ENCODE data around the gene IGFL1.
"Not testable (repeated sequence)": the region's sequence is repeated elsewhere in the genome, so short reads cannot be mapped to it uniquely, and the experiment has no call there.

Gene IGFL1

DNA sequence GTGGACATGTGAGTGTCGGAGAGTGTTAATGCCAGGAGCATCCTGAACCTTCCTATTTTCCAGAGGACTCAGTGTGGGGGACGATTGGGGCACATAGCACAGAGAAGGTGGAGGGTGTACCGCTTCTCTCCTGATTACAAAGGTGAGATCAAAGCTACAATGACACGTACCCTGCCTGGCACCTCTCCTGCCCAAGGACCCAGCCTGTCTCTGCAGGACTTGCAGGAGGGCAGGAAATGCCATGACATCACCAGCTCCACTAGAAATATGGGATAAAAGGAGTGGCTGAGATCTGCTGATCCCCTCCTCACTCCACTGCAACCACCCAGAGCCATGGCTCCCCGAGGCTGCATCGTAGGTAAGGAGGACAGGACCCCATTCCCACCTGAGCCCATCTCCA is at the start of gene IGFL1:
Gene IGFL1 (plus strand): TSS at position 301 of the 400 bp plus-strand sequence. CDS start 33 bp downstream, at position 334.
- no peak for DNase-seq

DNA sequence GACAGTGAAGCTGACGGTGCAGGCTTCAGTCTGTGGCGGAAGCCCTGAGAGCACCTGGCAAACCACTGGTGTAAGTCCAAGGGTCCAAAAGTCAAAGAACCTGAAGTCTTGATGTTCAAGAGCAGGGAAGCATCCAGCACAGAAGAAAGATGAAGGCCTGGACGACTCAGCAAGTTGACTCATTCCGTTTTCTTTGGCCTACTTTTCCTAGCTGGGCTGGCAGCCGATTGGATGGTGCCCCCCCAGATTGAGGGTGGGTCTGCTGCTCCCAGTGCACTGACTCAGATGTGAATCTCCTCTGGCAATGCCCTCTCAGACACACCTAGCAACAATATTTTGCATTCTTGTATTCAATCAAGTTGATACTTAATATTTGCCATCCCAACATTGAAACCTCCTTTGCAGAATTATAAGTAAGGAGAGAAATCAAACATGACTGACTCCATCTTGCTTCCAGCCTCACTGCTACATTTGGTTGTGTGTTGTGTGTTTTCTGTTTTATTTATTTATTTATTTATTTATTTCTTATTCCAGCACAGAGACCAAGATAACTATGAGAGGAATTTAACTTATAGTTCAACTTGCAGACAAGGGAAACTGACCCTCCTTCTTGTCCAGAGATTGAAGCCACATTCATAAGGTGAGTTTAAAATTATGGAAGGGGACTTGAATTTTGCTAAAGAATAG is 48.7 kb upstream of the IGFL1 start:
- no peak for DNase-seq

DNA sequence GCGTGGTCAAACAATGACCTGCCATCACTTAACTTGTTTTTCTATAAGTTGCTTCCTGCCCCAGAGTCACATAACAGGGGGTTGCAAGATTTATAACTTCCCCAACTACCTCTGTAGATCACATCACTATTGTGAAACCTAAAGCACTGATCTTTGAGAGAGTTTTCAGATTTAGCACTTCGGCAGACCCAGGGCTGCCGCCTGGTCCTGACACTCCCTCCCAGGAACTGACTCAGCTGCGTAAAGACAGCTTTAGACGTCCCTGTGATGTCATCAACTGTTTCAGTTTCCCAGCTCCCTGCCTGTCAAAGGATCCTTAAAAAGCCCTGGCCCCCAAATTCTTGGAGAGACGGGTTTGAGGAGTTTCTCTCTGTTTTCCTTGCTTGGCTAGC is 48.2 kb upstream of the IGFL1 start:
- no peak for DNase-seq

DNA sequence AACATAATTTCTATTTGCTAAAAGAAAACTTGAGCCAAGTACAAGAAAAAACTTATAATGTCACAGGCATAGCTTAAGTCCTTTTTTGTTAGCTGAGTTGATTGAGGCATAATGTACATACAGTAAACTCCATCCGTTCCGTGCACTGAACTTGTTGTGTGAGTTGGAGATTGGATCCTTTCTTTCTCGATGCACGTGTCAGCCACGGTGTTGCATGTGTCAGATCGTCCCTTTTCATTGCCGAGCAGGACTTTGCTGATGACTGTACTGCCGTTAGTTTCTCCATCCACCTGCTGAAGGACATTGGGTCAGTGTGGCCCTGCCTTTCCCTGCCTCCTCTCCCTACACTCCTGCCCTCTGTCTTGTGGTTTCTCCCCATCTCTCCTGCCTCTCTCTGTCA is 47.1 kb upstream of the IGFL1 start:
- no peak for DNase-seq

DNA sequence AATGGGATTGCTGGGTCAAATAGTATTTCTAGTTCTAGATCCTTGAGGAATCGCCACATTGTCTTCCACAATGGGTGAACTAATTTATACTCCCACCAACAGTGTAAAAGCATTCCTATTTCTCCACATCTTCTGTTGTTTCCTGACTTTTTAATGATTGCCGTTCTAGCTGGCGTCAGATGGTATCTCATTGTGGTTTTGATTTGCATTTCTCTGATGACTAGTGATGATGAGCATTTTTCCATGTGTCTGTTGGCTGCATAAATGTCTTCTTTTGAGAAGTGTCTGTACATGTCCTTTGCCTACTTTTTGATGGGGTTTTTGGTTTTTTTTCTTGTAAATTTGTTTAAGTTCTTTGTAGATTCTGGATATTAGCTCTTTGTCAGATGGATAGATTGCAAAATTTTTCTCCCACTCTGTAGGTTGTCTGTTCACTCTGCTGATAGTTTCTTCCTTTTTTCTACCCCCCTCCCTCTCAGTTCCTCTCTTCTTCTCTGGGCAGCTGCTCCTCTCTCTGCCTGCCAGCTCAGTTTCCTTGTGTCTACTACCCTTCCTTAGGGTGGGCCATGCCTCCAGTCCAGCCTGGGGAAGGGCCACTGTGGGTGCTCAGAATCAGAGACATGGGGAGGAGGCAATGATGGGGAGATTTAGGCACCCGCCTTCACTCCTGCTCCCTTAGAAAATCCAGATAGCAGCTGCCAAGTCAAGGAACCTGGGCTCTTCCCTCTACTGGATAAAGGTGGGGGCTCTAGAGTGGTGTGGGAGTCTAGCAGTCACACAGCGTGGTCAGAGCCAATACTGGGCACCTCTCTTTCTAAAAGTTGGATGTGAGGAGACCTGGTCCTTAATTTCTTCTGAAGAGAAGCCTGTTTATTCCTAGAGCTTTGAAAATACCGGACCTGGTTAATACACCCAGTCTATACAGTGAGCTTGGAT is 44.5 kb upstream of the IGFL1 start:
- not testable (repeated sequence) for DNase-seq

DNA sequence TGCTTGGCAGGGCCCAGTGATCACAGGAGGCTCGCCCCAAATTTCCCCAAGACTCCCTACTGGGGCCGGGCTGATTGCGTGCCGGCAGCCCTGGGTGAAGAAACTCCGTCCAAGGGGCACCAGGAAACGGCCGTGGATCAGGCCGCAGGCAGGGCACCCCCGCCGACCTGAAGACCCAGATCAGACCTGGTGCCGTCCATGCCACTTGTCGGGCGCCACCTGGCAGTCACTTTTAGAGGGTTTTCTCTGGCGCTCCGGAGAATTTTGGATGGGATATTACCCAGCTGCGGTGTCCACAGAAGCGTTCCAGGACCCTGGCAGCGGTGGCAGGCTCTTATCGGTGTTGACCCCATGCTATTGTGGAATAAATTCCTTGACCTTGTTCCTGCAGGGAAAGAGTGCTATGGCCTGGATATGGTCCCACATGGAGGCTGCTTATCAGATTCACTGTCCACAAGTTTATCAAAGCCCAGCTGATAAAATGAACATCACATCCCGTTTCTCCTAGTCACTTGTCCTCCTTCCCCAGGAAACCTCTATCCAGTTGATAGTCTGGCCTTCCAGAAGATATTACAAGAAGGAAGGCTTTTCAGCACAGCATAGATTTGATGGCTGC is 43.3 kb upstream of the IGFL1 start:
- no peak for DNase-seq

DNA sequence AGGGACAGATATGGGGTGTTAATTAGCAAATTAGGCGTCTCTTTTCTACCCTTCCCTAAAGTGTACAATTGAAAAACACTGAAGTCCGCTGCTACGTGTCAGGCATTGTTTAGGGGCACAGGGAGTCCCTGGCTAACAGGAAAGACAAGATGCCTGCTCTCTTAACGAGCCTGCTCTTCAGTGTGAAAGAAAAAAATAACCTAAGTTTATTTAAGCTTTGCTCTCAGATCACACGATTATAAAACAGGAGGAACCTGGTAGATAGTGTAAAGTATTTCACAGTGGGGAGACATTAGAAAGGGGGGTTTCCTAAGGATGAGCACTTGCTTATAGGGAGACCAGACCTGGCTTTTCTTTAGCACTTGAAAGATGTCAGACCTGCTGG is 42.8 kb upstream of the IGFL1 start:
- DNase-seq, result no peak

DNA sequence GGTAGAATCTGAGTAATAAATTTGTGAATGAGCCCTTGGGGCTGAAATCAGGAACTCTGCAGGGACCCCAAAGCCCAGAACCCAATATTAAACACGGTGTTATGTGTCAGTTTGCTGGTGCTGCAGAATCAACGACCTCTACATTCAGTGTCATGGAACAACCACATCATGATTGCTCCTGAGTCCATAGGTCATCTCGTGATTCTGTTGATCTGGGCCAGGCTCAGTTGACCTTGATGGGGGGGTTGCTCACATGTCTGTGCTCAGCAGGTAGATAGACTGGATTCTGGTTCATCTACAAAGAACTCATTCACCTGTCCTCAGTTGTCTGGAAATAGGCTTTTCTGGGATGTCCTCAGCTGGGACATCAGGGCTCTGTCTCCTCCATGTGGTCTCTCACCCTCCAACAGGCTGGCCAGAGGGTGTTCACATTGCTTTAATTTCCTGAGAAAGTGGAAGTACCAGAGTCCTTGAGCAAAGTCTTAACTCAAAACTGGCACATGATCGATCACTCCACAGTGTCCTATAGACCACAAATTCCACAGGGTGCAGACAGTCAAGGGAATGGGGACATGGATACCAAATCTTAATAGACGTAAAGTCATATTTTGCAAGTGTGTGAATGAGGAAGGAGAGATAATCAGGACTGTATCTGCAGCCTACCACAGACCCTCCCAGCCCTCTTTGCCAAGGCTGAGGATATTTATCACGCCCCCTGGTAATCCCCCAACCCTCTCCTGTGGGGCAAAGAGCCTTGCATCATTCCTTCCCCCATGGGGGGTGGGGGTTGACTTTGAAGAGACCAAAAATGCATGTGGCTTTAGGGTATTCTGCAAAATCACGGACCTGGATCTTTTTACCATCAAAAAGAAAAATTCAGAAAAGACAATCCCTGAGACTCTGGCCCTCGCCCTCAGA is 39.3 kb upstream of the IGFL1 start:
- no peak for DNase-seq

DNA sequence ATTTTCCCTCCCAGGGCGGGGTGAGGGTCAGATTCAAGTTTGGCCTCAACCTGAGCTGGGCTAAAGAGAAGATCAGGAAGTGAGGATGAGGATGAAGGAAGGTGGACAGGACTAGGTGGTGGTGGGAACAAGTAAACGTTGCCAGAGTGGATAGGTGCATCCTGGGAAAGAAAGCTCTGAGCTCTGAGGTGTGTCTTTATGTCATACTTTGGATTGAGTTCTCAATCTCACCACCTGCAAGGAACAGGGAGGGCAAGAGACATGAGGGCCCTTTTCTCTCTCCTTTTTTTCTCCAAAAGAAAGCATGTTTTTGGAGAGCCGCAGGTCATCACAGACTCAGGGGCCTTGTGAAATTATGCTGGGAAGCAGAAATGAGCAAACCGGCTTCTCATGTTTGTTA is 38.2 kb upstream of the IGFL1 start:
- DNase-seq, result no peak

DNA sequence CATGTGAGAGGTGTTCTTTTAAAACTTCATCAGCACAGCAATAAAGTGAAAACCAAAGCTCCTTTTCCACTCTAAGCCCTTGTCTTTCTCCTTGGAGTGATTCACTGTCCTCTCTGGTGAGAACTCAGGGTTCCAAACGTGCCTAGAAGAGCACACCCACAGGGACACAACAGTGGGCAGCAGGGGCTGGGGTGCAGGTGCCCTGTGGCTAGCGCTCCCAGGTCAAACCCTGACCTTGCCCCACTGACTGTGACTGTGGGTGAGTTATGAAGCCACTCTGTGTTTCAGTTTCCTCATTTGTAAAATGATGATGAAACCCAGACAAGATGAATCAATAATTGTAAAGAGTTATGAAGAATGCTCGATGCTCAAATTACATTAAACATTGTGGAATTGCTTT is 37.6 kb upstream of the IGFL1 start:
- DNase-seq, result no peak

DNA sequence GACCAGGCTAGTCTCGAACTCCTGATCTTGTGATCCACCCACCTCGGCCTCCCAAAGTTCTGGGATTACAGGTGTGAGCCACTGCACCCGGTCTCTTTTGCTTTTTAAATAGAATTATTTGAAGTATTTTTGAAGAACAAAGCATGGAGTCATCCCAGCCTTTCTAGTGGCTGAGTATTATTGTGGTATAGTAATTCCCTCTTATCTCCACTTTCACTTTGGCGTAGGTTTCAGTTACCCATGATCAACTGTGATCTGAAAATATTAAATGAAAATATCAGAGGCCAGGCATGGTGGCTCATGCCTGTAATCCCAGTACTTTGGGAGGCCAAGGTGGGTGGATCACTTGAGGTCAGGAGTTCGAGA is 36.9 kb upstream of the IGFL1 start:
- DNase-seq, result not testable (repeated sequence)

DNA sequence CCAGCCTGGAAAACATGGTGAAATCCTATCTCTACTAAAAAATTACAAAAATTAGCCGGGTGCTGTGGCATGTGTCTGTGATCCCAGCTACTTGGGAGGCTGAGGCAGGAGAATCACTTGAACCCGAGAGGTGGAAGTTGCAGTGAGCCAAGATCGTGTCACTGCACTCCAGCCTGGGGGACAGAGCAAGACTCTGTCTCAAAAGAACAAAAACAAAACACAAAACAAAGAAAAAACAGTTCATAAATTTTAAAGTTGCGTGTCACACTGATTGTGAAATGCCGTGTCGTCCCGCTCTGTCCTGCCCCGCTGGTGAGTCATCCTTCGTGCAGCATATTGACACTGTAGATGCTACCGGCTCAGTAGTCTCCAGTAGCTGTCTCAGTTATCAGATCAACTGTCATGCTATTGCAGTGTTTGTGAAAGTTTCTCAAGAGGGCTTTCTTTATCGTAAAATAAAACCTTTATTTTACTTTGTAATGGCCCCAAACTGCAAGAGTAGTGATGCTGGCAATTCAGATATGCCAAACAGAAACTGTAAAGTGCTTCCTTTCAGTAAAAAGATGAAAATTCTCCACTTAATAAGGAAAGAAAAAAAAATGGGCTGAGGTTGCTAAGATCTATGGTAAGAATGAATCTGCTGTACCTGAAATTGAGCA is 36.4 kb upstream of the IGFL1 start:
- DNase-seq, result no peak

DNA sequence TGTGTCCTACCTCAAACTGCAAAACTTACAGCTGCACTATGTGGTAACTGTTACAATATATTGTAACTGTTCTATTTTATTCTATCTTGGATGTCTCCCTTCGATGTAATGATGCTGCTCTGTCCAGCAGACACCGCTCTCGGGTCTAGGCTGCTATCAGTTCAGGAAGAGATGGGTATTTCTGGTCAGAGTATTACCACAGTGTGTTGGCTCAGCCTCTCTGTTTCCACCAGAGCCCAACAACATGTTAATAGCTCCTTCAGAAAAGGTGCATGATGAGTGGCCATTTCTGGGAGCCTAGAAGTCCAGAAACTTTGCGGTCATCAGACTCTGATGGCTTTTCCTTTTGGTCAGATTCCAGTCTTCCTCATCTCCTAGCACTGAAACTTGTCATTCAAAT is 35.9 kb upstream of the IGFL1 start:
- no peak for DNase-seq

DNA sequence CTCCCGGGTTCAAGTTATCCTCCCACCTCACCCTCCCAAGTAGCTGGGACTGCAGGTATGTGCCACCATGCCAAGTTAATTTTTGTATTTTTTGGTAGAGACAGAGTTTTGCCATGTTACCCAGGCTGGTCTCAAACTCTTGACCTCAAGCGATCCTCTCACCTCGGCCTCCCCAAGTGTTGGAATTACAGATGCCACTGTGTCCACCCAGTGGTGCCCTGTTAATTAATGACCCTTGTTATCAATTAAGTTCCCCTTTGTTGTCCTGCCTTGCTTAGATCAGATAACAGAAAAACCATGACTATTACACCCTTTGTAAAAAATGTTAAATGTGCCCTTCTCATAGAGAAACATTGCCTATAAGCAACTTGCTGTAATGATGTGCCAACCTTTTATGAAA is 34.4 kb upstream of the IGFL1 start:
- no peak for DNase-seq

DNA sequence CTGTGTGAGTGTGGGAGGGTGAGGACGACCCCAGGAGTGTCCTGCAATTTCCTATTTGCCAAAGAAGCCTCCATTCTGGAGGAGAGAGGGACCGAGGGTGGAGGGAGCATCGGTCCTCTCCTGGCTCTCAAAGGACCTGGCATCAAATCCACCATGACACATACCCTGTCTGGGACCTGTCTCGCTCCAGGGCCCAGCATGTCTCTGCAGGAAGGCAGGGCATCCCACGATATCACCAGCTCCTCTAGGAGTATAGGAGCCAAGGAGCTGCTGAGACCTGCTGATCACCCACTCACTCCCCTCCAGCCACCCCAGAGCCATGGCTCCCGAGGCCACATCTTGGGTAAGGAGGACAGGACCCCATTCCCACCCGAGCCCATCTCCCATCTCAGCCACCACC is 33.6 kb upstream of the IGFL1 start:
- not testable (repeated sequence) for DNase-seq

DNA sequence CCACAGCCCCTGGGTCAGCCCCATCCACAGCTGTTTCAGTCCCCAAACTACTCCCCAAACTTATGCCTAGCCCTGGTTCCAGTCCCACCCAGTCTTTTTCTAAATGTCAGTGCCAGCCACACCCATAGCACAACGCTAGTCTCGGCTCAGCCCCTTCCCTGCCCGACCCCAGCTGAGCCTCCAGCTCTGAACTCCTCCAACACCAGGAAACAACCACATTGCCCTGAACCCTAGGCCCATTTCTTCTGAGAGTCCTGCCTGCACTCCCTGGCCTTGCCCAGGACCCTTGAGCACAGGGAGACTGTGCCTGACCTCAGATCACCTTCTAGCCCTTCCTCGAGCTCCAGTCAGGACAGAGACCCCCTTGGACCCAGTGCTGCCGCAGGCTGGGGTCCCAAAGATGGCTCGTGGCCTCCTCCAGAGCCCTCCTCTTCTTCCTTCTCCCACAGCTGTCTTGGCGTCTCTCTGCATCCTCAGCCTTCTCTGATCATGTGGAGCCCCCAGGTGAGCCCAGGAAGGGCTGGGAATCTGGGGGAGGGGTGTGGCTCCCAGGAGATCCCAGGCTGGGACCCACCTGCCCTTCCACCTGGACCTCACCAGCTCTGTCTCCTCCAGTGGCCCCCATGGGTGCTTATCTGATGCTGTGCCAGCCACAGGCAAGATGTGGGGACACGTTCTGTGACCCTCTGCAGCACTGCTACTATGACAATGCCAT is 33.0 kb upstream of the IGFL1 start:
- no peak for DNase-seq

DNA sequence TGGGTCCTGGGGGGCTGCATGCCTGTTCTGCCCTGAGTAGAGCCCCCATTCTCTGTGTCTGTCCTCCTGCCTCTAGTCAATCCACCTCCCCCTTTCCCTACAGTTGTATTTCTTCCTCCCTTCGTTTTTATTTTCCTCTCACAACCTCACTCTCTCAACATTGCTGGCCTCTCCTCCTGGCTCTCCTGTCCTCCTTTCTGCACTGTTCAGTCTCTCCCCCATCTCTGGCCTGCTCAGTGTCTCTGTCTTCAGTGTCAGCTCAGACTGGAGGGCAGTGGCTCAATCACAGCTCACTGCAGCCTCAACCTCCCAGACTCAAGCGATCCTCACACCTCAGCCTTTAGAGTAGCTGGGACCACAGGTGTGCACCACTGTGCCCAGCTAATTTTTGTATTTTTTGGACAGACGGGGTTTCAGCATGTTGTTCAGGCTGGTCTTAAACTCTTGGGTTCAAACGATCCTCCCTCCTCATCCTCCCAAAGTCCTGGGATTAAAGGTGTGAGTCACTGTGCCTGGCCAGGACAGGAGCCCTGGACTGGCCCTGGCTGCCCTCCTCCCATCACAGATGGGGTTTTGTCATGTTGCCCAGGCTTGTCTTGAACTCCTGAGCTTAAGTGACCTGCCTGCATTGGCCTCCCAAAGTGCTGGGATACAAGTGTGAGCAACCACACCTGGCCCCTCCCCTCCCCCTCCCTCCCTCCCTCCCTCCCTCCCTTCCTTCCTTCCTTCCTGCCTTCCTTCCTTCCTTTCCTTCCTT is 32.0 kb upstream of the IGFL1 start:
- DNase-seq, result no peak

DNA sequence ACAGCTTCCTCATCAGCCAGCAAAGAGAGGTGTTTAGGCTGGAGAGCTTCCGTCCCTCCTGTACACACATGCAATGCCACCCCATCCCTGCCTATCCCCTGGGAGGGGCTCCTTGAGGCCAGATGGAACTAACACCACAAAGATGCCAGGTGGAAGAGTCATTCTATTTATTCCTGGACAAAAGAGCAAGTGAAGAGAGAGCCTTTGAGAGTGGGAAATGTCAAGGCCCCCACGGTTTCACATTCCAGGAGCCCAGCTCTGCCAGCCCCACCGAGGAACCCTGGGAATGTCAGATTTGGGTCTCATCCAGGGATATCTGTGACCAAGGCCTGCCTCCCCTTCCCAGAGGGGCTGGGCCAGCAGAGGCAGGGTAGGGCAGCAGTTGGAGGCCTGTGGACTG is 30.8 kb upstream of the IGFL1 start:
- no peak for DNase-seq

DNA sequence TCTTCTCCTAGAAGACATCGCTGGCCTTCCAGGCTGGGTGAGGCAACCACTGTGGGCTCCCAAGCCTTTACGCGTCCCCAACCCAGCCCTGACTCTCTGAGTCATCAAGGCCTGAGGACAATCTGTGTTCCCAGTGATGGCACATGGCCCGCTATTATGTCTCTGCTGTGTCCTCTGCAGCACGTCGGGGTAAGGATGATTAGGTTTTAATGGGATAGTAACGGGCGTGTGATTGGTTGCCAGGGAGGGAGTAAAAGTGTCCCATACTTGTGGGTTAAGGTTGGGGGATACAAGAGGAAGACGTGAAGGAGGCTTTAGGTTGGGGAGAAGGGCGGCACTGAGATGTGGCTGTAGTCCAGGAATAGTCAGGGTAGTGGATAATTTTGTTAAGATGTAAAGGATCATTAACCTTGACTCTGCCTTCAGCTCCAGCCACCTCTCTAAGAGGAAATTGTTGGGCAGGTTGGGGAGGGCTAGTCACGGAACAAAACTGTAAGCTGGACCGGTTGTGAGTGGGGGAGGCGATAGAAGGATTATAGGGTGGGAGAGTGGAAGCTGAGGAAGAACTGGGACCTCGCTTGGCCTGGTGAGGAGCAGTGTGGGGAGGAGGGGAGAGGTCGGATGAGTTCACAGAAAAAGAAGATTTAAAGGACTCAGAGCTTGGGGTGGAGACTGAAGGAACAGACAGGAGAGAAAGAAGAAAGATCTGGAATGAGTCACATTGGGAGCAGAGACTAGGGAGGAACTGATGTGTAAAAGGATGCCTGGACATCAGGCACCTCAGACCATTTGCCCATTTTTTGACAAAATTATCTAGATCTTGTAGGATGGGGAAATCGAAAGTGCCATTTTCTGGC is 27.9 kb upstream of the IGFL1 start:
- no peak for DNase-seq

DNA sequence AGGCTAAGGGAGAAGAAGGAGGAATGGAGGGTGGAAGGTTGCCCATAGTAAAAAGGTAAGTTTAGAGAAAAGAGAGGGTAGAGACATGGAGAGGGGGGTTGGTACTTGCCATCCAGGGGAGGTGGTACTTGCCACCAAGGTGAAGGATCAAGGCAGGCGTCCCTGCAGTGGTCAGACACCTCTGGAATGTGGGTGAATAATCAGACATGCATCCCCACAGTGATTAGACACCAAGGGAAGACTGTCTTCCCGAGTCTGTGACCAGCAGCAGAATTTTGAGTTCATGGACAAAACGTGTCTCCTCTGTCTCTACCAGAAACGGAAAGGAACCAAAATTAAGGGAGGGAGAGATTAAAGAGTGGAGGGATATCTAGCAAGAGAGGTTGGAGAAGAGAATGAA is 27.1 kb upstream of the IGFL1 start:
- DNase-seq, result no peak
